CD4-positive, alpha-beta T cell (primary cell): ENCODE results near the gene HMGN3. TPM values are rescaled to one million over a fixed set of nuclear protein-coding genes. Genes with fewer than 3 reads are reported as not detected.

Source experiments
- ATAC-seq: fragments of 200-7000 bp; cut with Tn5 transposase; one replicate; pipeline ENCODE4 v1.10.0; 2022; ENCODE audit warnings: mild to moderate bottlenecking; ENCODE audit not compliant: poor library complexity
- CTCF ChIA-PET: fragments of 350-600 bp; sonication (Branson Sonifier 250); formaldehyde crosslinking; loops from one replicate; lab custom pipeline; 2021; ENCODE audit warnings: antibody characterized with exemption, inconsistent platforms; lab: Charles Lee
- POLR2A ChIA-PET: fragments of 350-600 bp; sonication (Branson Sonifier 250); formaldehyde crosslinking; loops from one replicate; lab custom pipeline; 2021; ENCODE audit warnings: antibody characterized with exemption, inconsistent platforms; lab: Charles Lee
- DNase-seq, 14 experiments: peaks; one replicate each; pipeline ENCODE4 v3.0.0-alpha.2; 2013 to 2020; ENCODE audit warnings: mixed read lengths in 2 of 14
- H3K27ac ChIP-seq, 2 donors: one replicate each; pipeline versions ENCODE4 v1.5.1 to v1.7.0; 2013; ENCODE audit warnings: low read length in 2 of 2, low read depth in 1 of 2, mild to moderate bottlenecking in 1 of 2
- H3K27me3 ChIP-seq, 2 experiments: 1 replicate in 1 of 2; 2 replicates in 1 of 2; pipeline versions ENCODE4 v1.6.1 to v1.7.0; 2013; ENCODE audit warnings: low read length in 2 of 2, control low read depth in 1 of 2, mild to moderate bottlenecking in 1 of 2, moderate library complexity in 1 of 2; ENCODE audit not compliant: insufficient read depth in 2 of 2, control insufficient read depth in 1 of 2
- H3K36me3 ChIP-seq: one replicate; pipeline ENCODE4 v1.6.1; 2013; ENCODE audit warnings: low read length, control low read depth; ENCODE audit not compliant: insufficient read depth
- H3K4me1 ChIP-seq: one replicate; pipeline ENCODE4 v1.6.1; 2013; ENCODE audit warnings: low read length, control low read depth; ENCODE audit not compliant: insufficient read depth
- H3K4me3 ChIP-seq: one replicate; pipeline ENCODE4 v1.5.1; 2013; ENCODE audit warnings: mild to moderate bottlenecking, low read length, moderate library complexity
- H3K9me3 ChIP-seq, 2 experiments: 1 replicate in 1 of 2; 2 replicates in 1 of 2; pipeline versions ENCODE4 v1.6.1 to v1.7.0; 2013; ENCODE audit warnings: low read length in 2 of 2, mild to moderate bottlenecking in 2 of 2, control low read depth in 1 of 2, moderate library complexity in 1 of 2; ENCODE audit not compliant: control insufficient read depth in 1 of 2, insufficient read depth in 1 of 2
- H3K27ac Mint-ChIP-seq: one replicate; pipeline ENCODE4 v1.8.0; 2020; ENCODE audit warnings: mixed read lengths
- H3K27me3 Mint-ChIP-seq: one replicate; pipeline ENCODE4 v1.8.0; 2021; ENCODE audit warnings: mixed read lengths
- H3K36me3 Mint-ChIP-seq: one replicate; pipeline ENCODE4 v1.8.0; 2021; ENCODE audit warnings: low read depth, mixed read lengths
- H3K4me1 Mint-ChIP-seq: one replicate; pipeline ENCODE4 v1.8.0; 2021; ENCODE audit warnings: low read depth, mixed read lengths
- H3K4me3 Mint-ChIP-seq: one replicate; pipeline ENCODE4 v1.8.0; 2020; ENCODE audit warnings: mild to moderate bottlenecking, mixed read lengths
- H3K9me3 Mint-ChIP-seq: one replicate; pipeline ENCODE4 v1.8.0; 2020; ENCODE audit warnings: mixed read lengths
- intact Hi-C, 2 experiments: fragments of 100-400 bp; cut with DNase I in 1 of 2; cut with micrococcal nuclease in 1 of 2; formaldehyde crosslinking; loops; one replicate each; pipeline versions ENCODE4 v1.15.1 to v1.9.0; 2023 to 2025; cut with DNase I, micrococcal nuclease
- total RNA-seq, 174 experiments: library from RNA in 2 of 174; stranded (reverse) in 2 of 174; gene quantifications; one replicate each; pipeline ENCODE4 v1.2.3 and lab custom pipeline; 2021 to 2026
- TF ChIP-seq, protein P1 (sequence below): fragments of 200-600 bp; IDR thresholded peaks from one replicate; pipeline ENCODE4 v1.8.0; 2022; ENCODE audit warnings: antibody characterized with exemption, mild to moderate bottlenecking

Gene HMGN3
- total RNA-seq, 2 experiments from 2014 or later = 26.8 to 28.2 TPM

GRCh38 chr6:79263359-79263758 lies 28.9 kb upstream of the HMGN3 start:
- H3K27ac ChIP-seq = no peak overlapping the region
- no peaks in the 10 kb centered on the region for H3K36me3 Mint-ChIP-seq
- peaks cover 4 to 8% of the 10 kb centered on the region in 2 experiments for H3K9me3 ChIP-seq
- no peaks in the 10 kb centered on the region for H3K36me3 ChIP-seq
- TF ChIP-seq, protein P1, sequence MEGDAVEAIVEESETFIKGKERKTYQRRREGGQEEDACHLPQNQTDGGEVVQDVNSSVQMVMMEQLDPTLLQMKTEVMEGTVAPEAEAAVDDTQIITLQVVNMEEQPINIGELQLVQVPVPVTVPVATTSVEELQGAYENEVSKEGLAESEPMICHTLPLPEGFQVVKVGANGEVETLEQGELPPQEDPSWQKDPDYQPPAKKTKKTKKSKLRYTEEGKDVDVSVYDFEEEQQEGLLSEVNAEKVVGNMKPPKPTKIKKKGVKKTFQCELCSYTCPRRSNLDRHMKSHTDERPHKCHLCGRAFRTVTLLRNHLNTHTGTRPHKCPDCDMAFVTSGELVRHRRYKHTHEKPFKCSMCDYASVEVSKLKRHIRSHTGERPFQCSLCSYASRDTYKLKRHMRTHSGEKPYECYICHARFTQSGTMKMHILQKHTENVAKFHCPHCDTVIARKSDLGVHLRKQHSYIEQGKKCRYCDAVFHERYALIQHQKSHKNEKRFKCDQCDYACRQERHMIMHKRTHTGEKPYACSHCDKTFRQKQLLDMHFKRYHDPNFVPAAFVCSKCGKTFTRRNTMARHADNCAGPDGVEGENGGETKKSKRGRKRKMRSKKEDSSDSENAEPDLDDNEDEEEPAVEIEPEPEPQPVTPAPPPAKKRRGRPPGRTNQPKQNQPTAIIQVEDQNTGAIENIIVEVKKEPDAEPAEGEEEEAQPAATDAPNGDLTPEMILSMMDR = no peak
- H3K9me3 Mint-ChIP-seq = peaks cover 17% of the 10 kb centered on the region
- ATAC-seq (no peak), DNase-seq (no peak)
- H3K27ac Mint-ChIP-seq = no peak overlapping the region
- intact Hi-C loops = no loop called here
- CTCF ChIA-PET = no interaction called here
- no peak overlapping the region for H3K4me3 ChIP-seq
- no peak overlapping the region for H3K4me3 Mint-ChIP-seq
- H3K4me1 Mint-ChIP-seq = no peaks in the 10 kb centered on the region
- peaks cover 51% of the 10 kb centered on the region for H3K27me3 Mint-ChIP-seq
- H3K4me1 ChIP-seq = no peaks in the 10 kb centered on the region
- peaks cover 5 to 7% of the 10 kb centered on the region in 2 experiments for H3K27me3 ChIP-seq
- POLR2A ChIA-PET = no interaction called here

DNA sequence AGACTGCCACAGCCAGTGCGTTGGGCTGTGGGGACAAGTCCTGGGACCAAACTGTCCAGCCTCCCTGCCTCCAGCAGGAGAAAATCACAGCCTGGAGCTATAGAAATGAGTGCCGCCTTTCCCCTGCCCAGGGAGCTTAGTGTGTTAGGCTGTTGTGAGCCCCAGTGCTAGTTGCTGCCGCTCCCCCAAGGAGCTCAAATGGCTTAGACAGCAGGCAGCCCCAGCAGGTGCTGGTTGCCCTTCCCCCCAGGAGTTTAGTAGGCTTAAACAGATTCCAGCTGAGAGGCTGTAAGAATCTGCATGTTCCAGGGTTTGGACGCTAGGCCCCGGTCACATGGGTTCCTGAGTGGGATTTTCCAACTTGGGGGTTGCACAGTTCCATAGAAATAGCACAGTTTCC lies 27.2 kb upstream of the HMGN3 start:
- Histone ChIP-seq H3K4me3 (no peak overlapping the region), H3K27ac (no peak overlapping the region), H3K27me3 (peaks cover 5 to 7% of the 10 kb centered on the region in 2 experiments), H3K36me3 (no peaks in the 10 kb centered on the region), H3K9me3 (peaks cover 4 to 10% of the 10 kb centered on the region in 2 experiments), H3K4me1 (no peaks in the 10 kb centered on the region)
- no peak overlapping the region for H3K27ac Mint-ChIP-seq
- no peak for ATAC-seq
- no peak for DNase-seq
- H3K4me1 Mint-ChIP-seq = no peaks in the 10 kb centered on the region
- intact Hi-C loops = no loop called here
- H3K4me3 Mint-ChIP-seq = no peak overlapping the region
- H3K27me3 Mint-ChIP-seq = peaks cover 48% of the 10 kb centered on the region
- no peaks in the 10 kb centered on the region for H3K36me3 Mint-ChIP-seq
- peaks cover 15% of the 10 kb centered on the region for H3K9me3 Mint-ChIP-seq
- CTCF ChIA-PET = no interaction called here
- POLR2A ChIA-PET = no interaction called here
- TF ChIP-seq, protein P1 = no peak

DNA sequence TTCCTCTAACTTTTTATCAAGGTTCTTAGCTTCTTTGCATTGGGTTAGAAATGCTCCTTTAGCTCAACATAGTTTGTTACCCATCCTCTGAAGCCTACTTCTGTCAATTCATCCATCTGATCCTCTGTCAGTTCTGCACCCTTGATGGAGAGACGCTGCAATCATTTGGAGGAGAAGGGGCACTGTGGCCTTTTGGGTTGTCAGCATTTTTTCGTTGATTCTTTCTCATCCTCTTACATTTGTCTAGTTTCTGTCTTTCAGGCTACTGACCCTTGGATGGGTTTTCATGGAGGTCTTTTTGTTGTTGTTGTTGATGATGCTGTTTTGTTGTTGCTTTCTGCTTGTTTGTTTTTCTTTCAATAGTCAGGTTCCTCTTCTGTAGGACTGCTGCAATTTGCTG lies 26.3 kb upstream of the HMGN3 start:
- Mint-ChIP-seq H3K9me3 (peaks cover 15% of the 10 kb centered on the region), H3K4me1 (no peaks in the 10 kb centered on the region), H3K27me3 (peaks cover 44% of the 10 kb centered on the region), H3K27ac (no peak overlapping the region), H3K36me3 (no peaks in the 10 kb centered on the region), H3K4me3 (no peak overlapping the region)
- Histone ChIP-seq H3K9me3 (peaks cover 4 to 10% of the 10 kb centered on the region in 2 experiments), H3K36me3 (no peaks in the 10 kb centered on the region), H3K27ac (no peak overlapping the region), H3K4me3 (no peak overlapping the region), H3K27me3 (peaks cover 5 to 7% of the 10 kb centered on the region in 2 experiments), H3K4me1 (no peaks in the 10 kb centered on the region)
- ChIA-PET CTCF (no interaction called here), POLR2A (no interaction called here)
- ATAC-seq (no peak), DNase-seq (no peak)
- TF ChIP-seq, protein P1 = no peak
- intact Hi-C loops = no loop called here
